Gastrocnemius medialis (tissue), 4 donors: Measurements from ENCODE around the gene IP6K3. TPM values are rescaled to one million over a fixed set of nuclear protein-coding genes. Genes with fewer than 3 reads are reported as not detected.

Experiments
- ATAC-seq, 2 donors: fragments of 150-250 bp; one replicate each; pipeline ENCODE4 v1.9.1; 2016
- DNase-seq, 2 donors: peaks; one replicate each; pipeline ENCODE4 v3.0.0-alpha.2; 2019
- H3K27ac ChIP-seq, 4 donors: fragments of 200-600 bp; sonication (generic); 1 replicate in 1 of 4; 2 replicates in 3 of 4; pipeline ENCODE4 v1.5.1; 2016 to 2018; ENCODE audit warnings: mild to moderate bottlenecking in 2 of 4, moderate library complexity in 1 of 4
- H3K27me3 ChIP-seq, 3 donors: fragments of 200-600 bp; sonication (generic) in 2 of 3; 1 replicate in 1 of 3; 2 replicates in 2 of 3; pipeline versions ENCODE4 v1.5.1 to v1.6.0; 2016 to 2019; ENCODE audit warnings: mild to moderate bottlenecking in 1 of 3, moderate library complexity in 1 of 3
- H3K36me3 ChIP-seq, 2 donors: fragments of 200-600 bp; sonication (generic) in 1 of 2; one replicate each; pipeline ENCODE4 v1.5.1; 2017 to 2018
- H3K4me1 ChIP-seq, 2 donors: fragments of 200-600 bp; sonication (generic) in 1 of 2; one replicate each; pipeline ENCODE4 v1.5.1; 2016 to 2017; ENCODE audit warnings: mild to moderate bottlenecking in 2 of 2
- H3K4me3 ChIP-seq, 4 donors: fragments of 200-600 bp; sonication (generic) in 3 of 4; 1 replicate in 1 of 4; 2 replicates in 3 of 4; pipeline ENCODE4 v1.5.1; 2016 to 2019; ENCODE audit warnings: mild to moderate bottlenecking in 2 of 4
- H3K9me3 ChIP-seq, 3 donors: fragments of 200-600 bp; sonication (generic) in 2 of 3; 1 replicate in 1 of 3; 2 replicates in 2 of 3; pipeline ENCODE4 v1.5.1; 2016 to 2019
- CTCF ChIP-seq, 5 experiments: fragments of 450-650 bp in 3 of 5; fragments of 200-600 bp in 2 of 5; sonication (generic) in 2 of 5; IDR thresholded peaks in 4 of 5; conservative IDR thresholded peaks in 1 of 5; 1 replicate in 4 of 5; 2 replicates in 1 of 5; pipeline ENCODE4 v1.5.1; 2016 to 2019; ENCODE audit warnings: antibody characterized with exemption in 5 of 5, mild to moderate bottlenecking in 3 of 5, moderate library complexity in 3 of 5
- POLR2A ChIP-seq, 2 donors: fragments of 450-650 bp; IDR thresholded peaks; one replicate each; pipeline ENCODE4 v1.6.1; 2017; ENCODE audit warnings: antibody characterized with exemption in 2 of 2, mild to moderate bottlenecking in 2 of 2, moderate library complexity in 2 of 2
- in situ Hi-C, 4 donors: fragments of 200-750 bp; cut with MboI; loops; one replicate each; pipeline versions ENCODE4 v1.15.0 to v1.8.0; 2017; ENCODE audit warnings: low sequenced_read_pairs in 4 of 4
- intact Hi-C: fragments of 100-400 bp; cut with DNase I; formaldehyde crosslinking; loops from one replicate; pipeline ENCODE4 v1.15.1; 2023; ENCODE audit warnings: low total_unique reads
- total RNA-seq, 4 donors: library from RNA; depleted of rRNA; stranded (reverse); fragments of >200 nt; gene quantifications; one replicate each; pipeline versions ENCODE4 v1.1.0 to v1.2.3, GENCODE V29; 2016

Gene IP6K3
- total RNA-seq, 4 donors from 2014 or later: 287 to 570 (median 348) TPM

GRCh38 chr6:33717934-33718455 is 28.7 kb downstream of the IP6K3 start:
- Histone ChIP-seq H3K4me1 (peaks cover 7 to 8% of the 10 kb centered on the region in 2 donors), H3K4me3 (no peak overlapping the region), H3K27me3 (no peaks in the 10 kb centered on the region), H3K9me3 (no peaks in the 10 kb centered on the region), H3K27ac (peak overlapping the region; percentile 76 to 100 (median 99)), H3K36me3 (peaks cover 0 to 14% of the 10 kb centered on the region in 2 donors)
- TF ChIP-seq POLR2A (IDR thresholded peaks at IDR 0.05): no peak
- TF ChIP-seq CTCF (IDR thresholded peaks at IDR 0.05 in 4 of 5, conservative IDR thresholded peaks at IDR 0.05 in 1 of 5): no peak
- in situ Hi-C loops: loop anchor here in 1 of 4 donors (5.0 kb wide), 1 partner anchor 44 kb away; no protein-coding TSS in a partner anchor
- DNase-seq (no peak), ATAC-seq (no peak)
- intact Hi-C loops: no loop called here

GRCh38 chr6:33716890-33717632 is 29.6 kb downstream of the IP6K3 start:
- Histone ChIP-seq H3K27me3 (no peaks in the 10 kb centered on the region), H3K9me3 (no peaks in the 10 kb centered on the region), H3K4me3 (no peak overlapping the region), H3K27ac (peak overlapping the region; percentile 49 to 100 (median 87)), H3K36me3 (peaks cover 0 to 5% of the 10 kb centered on the region in 2 donors), H3K4me1 (peaks cover 8 to 9% of the 10 kb centered on the region in 2 donors)
- DNase-seq: no peak
- no peak for ATAC-seq
- in situ Hi-C loops: loop anchor here in 1 of 4 donors (5.0 kb wide), 1 partner anchor 45 kb away; no protein-coding TSS in a partner anchor
- intact Hi-C loops: no loop called here
- TF ChIP-seq POLR2A (IDR thresholded peaks at IDR 0.05) (no peak), CTCF (IDR thresholded peaks at IDR 0.05 in 4 of 5, conservative IDR thresholded peaks at IDR 0.05 in 1 of 5) (no peak)

- ATAC-seq: no peak
- TF ChIP-seq CTCF (IDR thresholded peaks at IDR 0.05 in 4 of 5, conservative IDR thresholded peaks at IDR 0.05 in 1 of 5) (no peak), POLR2A (IDR thresholded peaks at IDR 0.05) (no peak)
- intact Hi-C loops: no loop called here
- in situ Hi-C loops: loop anchor here in 1 of 4 donors (5.0 kb wide), 1 partner anchor 46 kb away; no protein-coding TSS in a partner anchor
- no peaks in the 10 kb centered on the region for H3K9me3 ChIP-seq
- no peak overlapping the region for H3K4me3 ChIP-seq
- H3K27me3 ChIP-seq: no peaks in the 10 kb centered on the region
- H3K36me3 ChIP-seq: no peaks in the 10 kb centered on the region
- no peak for DNase-seq
- H3K4me1 ChIP-seq: peaks cover 11 to 12% of the 10 kb centered on the region in 2 donors
- peak overlapping the region in 1 of 4 donors; percentile 98 for H3K27ac ChIP-seq
Measured at GRCh38 chr6:33716379-33716778, 30.3 kb downstream of the IP6K3 start.

GRCh38 chr6:33714385-33715040 is 32.2 kb downstream of the IP6K3 start:
- TF ChIP-seq CTCF (IDR thresholded peaks at IDR 0.05 in 4 of 5, conservative IDR thresholded peaks at IDR 0.05 in 1 of 5) (no peak), POLR2A (IDR thresholded peaks at IDR 0.05) (peak in 1 of 2 donors; percentile 10)
- ATAC-seq (peak in 1 of 2 donors; percentile 42), DNase-seq (peak in 1 of 2 donors; percentile 76)
- intact Hi-C loops (no loop called here), in situ Hi-C loops (loop anchor here in 2 of 4 donors (5.0 kb wide), 1 partner anchor 48 kb away; no protein-coding TSS in a partner anchor)
- Histone ChIP-seq H3K4me3 (no peak overlapping the region), H3K9me3 (no peaks in the 10 kb centered on the region), H3K36me3 (no peaks in the 10 kb centered on the region), H3K27ac (peak overlapping the region; percentile 34 to 63 (median 56)), H3K4me1 (peaks cover 28% of the 10 kb centered on the region in 2 donors), H3K27me3 (no peaks in the 10 kb centered on the region)
